ENCODE data around the gene IL17RE.
"Not testable (repeated sequence)": the region's sequence is repeated elsewhere in the genome, so short reads cannot be mapped to it uniquely, and the experiment has no call there.

IL17RE gene

DNA sequence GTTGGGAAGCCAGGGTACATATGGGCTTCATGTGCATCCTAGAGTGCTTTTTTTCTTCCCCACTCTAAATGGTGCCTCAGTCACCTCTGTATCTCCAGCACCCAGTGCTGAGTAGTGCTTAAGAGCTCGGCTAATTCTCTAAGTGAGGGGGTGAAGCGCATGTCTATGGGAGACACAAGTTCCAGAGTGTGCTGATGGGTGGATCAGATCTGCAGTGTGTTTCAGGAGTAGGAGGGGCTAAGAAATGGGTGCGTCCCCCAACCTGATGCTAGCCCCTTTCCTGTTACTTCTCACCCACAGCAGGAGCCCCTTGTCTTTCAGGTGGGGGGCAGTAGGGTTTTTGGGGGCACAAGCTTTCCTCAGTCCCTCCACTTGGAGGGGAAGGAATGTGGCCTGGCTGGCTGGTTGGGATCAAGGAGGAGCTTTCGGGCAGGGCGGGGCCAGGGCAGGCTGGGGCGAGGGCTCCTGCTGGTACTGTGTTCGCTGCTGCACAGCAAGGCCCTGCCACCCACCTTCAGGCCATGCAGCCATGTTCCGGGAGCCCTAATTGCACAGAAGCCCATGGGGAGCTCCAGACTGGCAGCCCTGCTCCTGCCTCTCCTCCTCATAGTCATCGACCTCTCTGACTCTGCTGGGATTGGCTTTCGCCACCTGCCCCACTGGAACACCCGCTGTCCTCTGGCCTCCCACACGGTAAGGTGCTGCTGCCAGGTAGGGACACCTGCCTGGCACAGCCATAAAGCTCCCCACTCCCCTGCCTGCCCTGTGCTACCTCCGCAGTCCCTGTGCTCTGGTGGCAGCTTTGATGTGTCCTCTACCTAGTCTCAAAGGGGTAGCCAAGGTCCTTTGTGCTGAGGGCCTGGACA is at the start of gene IL17RE:
Gene IL17RE, plus strand, starts transcription at position 477 of the 866 bp plus-strand sequence. Its CDS starts 85 bp downstream, at position 562.
- DNase-seq (ENCODE audit: low read depth), result no peak
- TF ChIP-seq, protein P1, sequence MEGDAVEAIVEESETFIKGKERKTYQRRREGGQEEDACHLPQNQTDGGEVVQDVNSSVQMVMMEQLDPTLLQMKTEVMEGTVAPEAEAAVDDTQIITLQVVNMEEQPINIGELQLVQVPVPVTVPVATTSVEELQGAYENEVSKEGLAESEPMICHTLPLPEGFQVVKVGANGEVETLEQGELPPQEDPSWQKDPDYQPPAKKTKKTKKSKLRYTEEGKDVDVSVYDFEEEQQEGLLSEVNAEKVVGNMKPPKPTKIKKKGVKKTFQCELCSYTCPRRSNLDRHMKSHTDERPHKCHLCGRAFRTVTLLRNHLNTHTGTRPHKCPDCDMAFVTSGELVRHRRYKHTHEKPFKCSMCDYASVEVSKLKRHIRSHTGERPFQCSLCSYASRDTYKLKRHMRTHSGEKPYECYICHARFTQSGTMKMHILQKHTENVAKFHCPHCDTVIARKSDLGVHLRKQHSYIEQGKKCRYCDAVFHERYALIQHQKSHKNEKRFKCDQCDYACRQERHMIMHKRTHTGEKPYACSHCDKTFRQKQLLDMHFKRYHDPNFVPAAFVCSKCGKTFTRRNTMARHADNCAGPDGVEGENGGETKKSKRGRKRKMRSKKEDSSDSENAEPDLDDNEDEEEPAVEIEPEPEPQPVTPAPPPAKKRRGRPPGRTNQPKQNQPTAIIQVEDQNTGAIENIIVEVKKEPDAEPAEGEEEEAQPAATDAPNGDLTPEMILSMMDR (IDR thresholded peaks at IDR 0.05; ENCODE audit: low read depth, low read length, missing control alignments), result no peak
- H3K4me3 ChIP-seq (ENCODE audit: low read depth, low read length), result no peak within 1 kb of the TSS

- not testable (repeated sequence) for H3K4me3 ChIP-seq (ENCODE audit: low read depth, low read length); DNase-seq (ENCODE audit: low read depth)
Observed at GRCh38 chr3:9854291-9854940, 48.2 kb upstream of the IL17RE start.

DNA sequence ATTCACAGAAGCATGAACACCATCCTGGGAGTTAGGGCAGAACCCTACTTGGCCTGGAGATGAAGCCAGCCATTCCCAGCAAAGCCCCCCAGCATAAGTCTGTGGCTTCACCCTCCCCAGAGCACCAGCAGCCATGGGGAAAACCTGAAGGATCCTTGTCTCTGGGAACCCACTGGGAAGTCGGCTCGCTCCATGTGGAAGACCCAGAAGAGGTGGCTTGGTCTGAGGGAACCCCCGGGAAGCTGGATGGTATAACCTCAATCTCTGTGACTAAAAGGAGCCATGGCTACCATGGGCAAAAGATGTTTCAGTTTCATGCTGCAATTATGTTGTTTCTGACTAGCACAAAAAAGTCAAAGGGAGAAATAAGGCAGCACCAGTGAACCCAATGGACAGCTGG is 47.1 kb upstream of the IL17RE start:
- no peak for DNase-seq (ENCODE audit: low read depth)
- TF ChIP-seq, protein P1 (IDR thresholded peaks at IDR 0.05; ENCODE audit: low read depth, low read length, missing control alignments), result no peak

GRCh38 chr3:9859530-9860025 is 43.1 kb upstream of the IL17RE start:
- no peak overlapping the region for H3K4me3 ChIP-seq (ENCODE audit: low read depth, low read length)
- DNase-seq (ENCODE audit: low read depth), result no peak
- TF ChIP-seq, protein P1 (IDR thresholded peaks at IDR 0.05; ENCODE audit: low read depth, low read length, missing control alignments), result no peak

More for the DNA sequence above, 47.1 kb upstream of the IL17RE start:
- H3K4me3 ChIP-seq (ENCODE audit: low read depth, low read length), result no peak overlapping the region

DNA sequence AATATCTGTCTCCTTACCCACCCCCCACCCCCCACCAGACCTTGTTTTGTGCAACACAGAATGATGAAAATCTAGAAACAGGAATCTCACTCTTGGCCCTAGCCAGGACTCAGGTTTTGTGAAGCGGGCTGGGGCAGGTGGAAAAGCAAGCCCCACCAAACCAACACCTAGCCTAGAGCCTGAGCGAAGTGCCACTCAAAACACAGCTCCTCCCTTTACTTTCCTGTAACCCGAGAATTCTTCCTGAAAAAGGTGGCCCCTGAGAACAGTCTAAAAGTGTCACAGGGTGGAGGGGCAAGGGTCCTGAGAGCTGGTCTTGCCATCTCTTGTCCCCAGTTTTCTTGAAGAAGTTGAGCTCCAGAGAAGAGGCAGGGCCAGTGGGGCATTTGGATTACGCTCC is 41.4 kb upstream of the IL17RE start:
- no peak overlapping the region for H3K4me3 ChIP-seq (ENCODE audit: low read depth, low read length)
- TF ChIP-seq, protein P1 (IDR thresholded peaks at IDR 0.05; ENCODE audit: low read depth, low read length, missing control alignments), result no peak
- no peak for DNase-seq (ENCODE audit: low read depth)

DNA sequence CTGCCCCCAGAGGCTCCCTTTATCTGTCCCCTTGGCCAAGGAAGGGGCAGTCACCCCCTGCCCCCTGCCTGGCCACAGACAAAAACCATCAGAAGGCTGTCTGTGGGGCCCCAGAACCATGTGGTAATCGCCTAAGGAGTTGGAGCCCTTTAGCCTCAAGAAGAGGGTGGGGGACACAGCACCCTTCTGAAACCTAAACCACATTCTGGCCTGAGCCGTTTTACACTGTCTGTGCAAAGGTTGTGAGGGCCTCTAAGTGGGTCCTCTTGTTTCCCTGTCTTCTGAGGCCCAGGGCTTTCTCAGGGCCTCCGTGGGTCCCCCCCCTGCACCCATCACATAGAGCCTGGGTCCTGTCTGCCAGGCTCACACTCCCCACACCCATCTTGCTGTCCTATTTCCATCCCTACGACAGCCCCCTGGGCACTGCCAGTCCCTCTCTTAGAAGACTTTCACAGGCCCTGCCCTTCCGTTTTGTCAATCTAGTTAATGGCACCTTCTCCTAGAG is 41.0 kb upstream of the IL17RE start:
- no peak overlapping the region for H3K4me3 ChIP-seq (ENCODE audit: low read depth, low read length)
- TF ChIP-seq, protein P1 (IDR thresholded peaks at IDR 0.05; ENCODE audit: low read depth, low read length, missing control alignments), result no peak
- no peak for DNase-seq (ENCODE audit: low read depth)

GRCh38 chr3:9862391-9863057 is 40.1 kb upstream of the IL17RE start:
- TF ChIP-seq, protein P1 (IDR thresholded peaks at IDR 0.05; ENCODE audit: low read depth, low read length, missing control alignments), result peak; percentile 6
- no peak overlapping the region for H3K4me3 ChIP-seq (ENCODE audit: low read depth, low read length)
- DNase-seq (ENCODE audit: low read depth), result no peak

All from GM12864 (cell line).